Activated naive CD4-positive, alpha-beta T cell treated with anti-CD3 and anti-CD28 coated beads for 36 hours (primary cell): Measurements from ENCODE around the gene SRRM2. TPM values are rescaled to one million over a fixed set of nuclear protein-coding genes. Genes with fewer than 3 reads are reported as not detected.

ENCODE experiments used
- CTCF ChIA-PET: fragments of 350-600 bp; sonication (Branson Sonifier 250); formaldehyde crosslinking; loops from one replicate; lab custom pipeline; 2021; ENCODE audit warnings: antibody characterized with exemption; lab: Charles Lee
- DNase-seq: peaks from one replicate; pipeline ENCODE4 v3.0.0-alpha.2; 2020
- H3K27ac Mint-ChIP-seq: one replicate; pipeline ENCODE4 v1.8.0; 2021; ENCODE audit warnings: mild to moderate bottlenecking, mixed read lengths
- H3K27me3 Mint-ChIP-seq: one replicate; pipeline ENCODE4 v1.8.0; 2021; ENCODE audit warnings: low read depth, mixed read lengths
- H3K36me3 Mint-ChIP-seq: one replicate; pipeline ENCODE4 v1.8.0; 2021; ENCODE audit warnings: low read depth, mixed read lengths
- H3K4me1 Mint-ChIP-seq: one replicate; pipeline ENCODE4 v1.8.0; 2021; ENCODE audit warnings: low read depth, mixed read lengths
- H3K4me3 Mint-ChIP-seq: one replicate; pipeline ENCODE4 v1.8.0; 2021; ENCODE audit warnings: mild to moderate bottlenecking, moderate library complexity, mixed read lengths
- H3K9me3 Mint-ChIP-seq: one replicate; pipeline ENCODE4 v1.8.0; 2021; ENCODE audit warnings: mixed read lengths
- intact Hi-C: fragments of 100-400 bp; cut with micrococcal nuclease; formaldehyde crosslinking; loops from one replicate; pipeline ENCODE4 v1.15.1; 2023
- total RNA-seq, 2 experiments: library from RNA; stranded (reverse); gene quantifications; one replicate each; pipeline ENCODE4 v1.2.3, GENCODE V29; 2021

SRRM2 gene
- total RNA-seq, 2 experiments from 2014 or later, result 607 to 649 TPM

DNA sequence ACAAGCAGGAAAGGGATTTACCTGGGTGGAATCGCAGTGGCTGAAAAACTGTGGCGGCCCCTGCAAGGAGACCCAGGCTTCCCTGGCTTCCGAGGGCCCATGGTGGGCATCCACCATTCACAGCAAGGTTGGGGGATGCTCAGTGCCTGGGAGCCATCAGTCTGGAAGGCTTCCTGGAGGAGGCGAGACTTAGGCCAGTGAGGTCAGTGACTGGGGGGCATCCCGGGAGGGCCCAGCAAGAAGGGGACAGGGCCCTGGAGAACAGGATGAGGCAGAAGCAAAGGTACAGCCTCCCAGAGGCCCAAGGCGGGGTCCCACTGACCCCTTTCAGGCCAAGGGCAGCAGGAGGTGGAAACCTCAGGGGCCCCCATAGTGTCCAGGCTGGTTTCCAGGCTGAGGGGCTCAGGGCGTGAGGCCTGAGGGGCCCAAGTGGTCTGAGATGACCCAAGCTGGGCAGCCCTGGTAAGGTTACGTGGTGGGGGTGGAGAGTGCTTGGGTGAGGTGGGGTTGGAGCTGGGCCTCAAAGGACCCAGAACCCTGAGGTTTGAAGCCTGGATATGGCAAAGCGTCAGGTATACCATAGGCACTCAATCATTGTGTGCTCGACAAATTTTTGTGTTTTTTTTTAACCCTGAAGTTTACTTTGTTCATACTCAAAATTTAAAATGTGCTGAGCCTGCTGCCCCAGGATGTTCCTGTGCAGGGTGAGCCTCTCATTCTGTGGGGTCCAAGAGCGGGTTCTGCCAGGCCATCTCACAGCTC, 15.8 kb upstream of the SRRM2 start:
- no peak overlapping the region for H3K27ac Mint-ChIP-seq
- H3K27me3 Mint-ChIP-seq, result no peaks in the 10 kb centered on the region
- no peaks in the 10 kb centered on the region for H3K36me3 Mint-ChIP-seq
- DNase-seq, result no peak
- CTCF ChIA-PET, result no interaction called here
- no peak overlapping the region for H3K4me3 Mint-ChIP-seq
- intact Hi-C loops, result no loop called here
- no peaks in the 10 kb centered on the region for H3K9me3 Mint-ChIP-seq
- H3K4me1 Mint-ChIP-seq, result no peaks in the 10 kb centered on the region

GRCh38 chr16:2737238-2737605, 15.2 kb upstream of the SRRM2 start:
- Mint-ChIP-seq H3K36me3 (no peaks in the 10 kb centered on the region), H3K4me1 (no peaks in the 10 kb centered on the region), H3K27me3 (no peaks in the 10 kb centered on the region), H3K9me3 (no peaks in the 10 kb centered on the region), H3K4me3 (no peak overlapping the region), H3K27ac (no peak overlapping the region)
- no peak for DNase-seq
- intact Hi-C loops, result no loop called here
- CTCF ChIA-PET, result no interaction called here

DNA sequence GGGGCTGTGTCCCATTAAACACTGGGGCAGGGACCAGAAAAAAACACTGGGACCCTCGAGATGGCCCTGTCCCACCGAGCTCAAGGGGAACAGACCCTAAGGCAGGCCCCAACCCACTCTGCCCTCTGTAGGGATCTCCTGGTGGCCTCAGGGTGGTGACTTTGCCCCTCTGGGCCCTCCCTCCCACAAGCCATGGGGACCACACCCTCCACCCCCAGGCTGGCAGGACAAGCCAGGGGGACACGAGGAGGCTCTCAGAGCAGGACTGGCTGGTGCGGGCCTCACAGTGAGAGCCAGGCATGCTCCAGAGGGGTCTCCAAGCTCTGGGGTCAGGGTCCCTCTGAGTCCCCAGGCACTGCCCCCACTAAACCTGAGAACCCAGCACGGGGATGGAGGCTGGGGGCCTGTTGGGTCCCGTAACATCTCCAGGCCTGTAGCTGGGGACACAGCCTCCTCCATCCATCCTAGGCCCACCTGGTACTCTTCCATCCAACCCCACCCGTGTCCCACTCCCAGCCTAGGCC, 14.5 kb upstream of the SRRM2 start:
- H3K36me3 Mint-ChIP-seq, result no peaks in the 10 kb centered on the region
- H3K27ac Mint-ChIP-seq, result no peak overlapping the region
- H3K4me1 Mint-ChIP-seq, result no peaks in the 10 kb centered on the region
- CTCF ChIA-PET, result no interaction called here
- H3K4me3 Mint-ChIP-seq, result no peak overlapping the region
- intact Hi-C loops, result no loop called here
- no peaks in the 10 kb centered on the region for H3K27me3 Mint-ChIP-seq
- DNase-seq, result no peak
- H3K9me3 Mint-ChIP-seq, result no peaks in the 10 kb centered on the region

DNA sequence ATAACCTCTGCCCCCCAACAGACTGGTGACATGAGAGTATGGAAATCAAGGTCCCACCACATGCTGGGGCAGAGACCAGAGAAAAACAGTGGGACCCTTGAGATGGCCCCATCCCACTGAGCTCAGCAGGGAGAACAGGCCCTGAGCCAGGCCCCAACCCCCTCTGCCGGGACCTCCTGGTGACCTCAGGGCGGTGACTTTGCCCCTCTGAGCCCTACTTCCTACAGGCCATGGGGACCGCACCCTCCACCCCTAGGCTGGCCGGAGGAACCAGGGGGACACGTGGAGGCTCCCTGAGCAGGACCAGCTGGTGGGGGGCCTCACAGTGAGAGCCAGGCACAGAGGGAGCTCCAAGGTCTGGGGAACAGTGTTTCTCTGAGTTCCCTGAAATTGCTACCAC, 13.8 kb upstream of the SRRM2 start:
- Mint-ChIP-seq H3K4me1 (no peaks in the 10 kb centered on the region), H3K27ac (no peak overlapping the region), H3K9me3 (no peaks in the 10 kb centered on the region), H3K36me3 (no peaks in the 10 kb centered on the region), H3K4me3 (no peak overlapping the region), H3K27me3 (no peaks in the 10 kb centered on the region)
- no peak for DNase-seq
- intact Hi-C loops, result no loop called here
- CTCF ChIA-PET, result interaction anchor here (0.6 kb wide), 1 partner anchor 40 kb away, joined by 3 read pairs; no protein-coding TSS in a partner anchor

- H3K9me3 Mint-ChIP-seq, result no peaks in the 10 kb centered on the region
Measured at GRCh38 chr16:2739625-2740430, 12.6 kb upstream of the SRRM2 start.

GRCh38 chr16:2740476-2740875, 12.0 kb upstream of the SRRM2 start:
- H3K27ac Mint-ChIP-seq, result peak overlapping the region; percentile 36
- H3K9me3 Mint-ChIP-seq, result no peaks in the 10 kb centered on the region
- H3K4me1 Mint-ChIP-seq, result no peaks in the 10 kb centered on the region
- H3K27me3 Mint-ChIP-seq, result no peaks in the 10 kb centered on the region
- CTCF ChIA-PET, result no interaction called here
- no peak overlapping the region for H3K4me3 Mint-ChIP-seq
- H3K36me3 Mint-ChIP-seq, result no peaks in the 10 kb centered on the region
- no peak for DNase-seq
- intact Hi-C loops, result no loop called here

More at GRCh38 chr16:2739625-2740430, 12.6 kb upstream of the SRRM2 start:
- Mint-ChIP-seq H3K4me3 (no peak overlapping the region), H3K27ac (no peak overlapping the region), H3K36me3 (no peaks in the 10 kb centered on the region), H3K4me1 (no peaks in the 10 kb centered on the region), H3K27me3 (no peaks in the 10 kb centered on the region)
- CTCF ChIA-PET, result no interaction called here
- intact Hi-C loops, result no loop called here
- DNase-seq, result no peak

DNA sequence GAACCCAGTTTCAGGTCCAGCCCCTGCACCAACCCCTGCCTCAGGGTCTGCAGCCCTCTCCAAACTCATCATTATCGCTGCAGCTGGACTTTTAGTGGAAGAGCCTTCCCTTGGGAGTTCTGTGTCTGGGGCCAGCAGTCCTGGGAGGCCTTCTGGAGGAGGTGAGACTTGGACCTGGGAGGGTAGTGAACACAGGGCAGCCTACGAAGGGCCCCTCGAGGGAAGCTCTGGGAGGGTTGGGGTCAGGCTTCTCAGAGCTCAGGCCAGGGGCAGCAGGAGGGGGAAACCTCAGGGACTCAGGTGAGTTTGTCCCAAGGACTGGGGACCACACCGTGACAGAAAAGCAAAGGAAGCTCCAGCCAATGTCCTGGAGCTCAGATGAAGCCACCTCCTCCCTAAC, 11.3 kb upstream of the SRRM2 start:
- Mint-ChIP-seq H3K4me1 (no peaks in the 10 kb centered on the region), H3K27ac (no peak overlapping the region), H3K4me3 (no peak overlapping the region), H3K27me3 (no peaks in the 10 kb centered on the region), H3K9me3 (no peaks in the 10 kb centered on the region), H3K36me3 (no peaks in the 10 kb centered on the region)
- CTCF ChIA-PET, result no interaction called here
- DNase-seq, result no peak
- intact Hi-C loops, result no loop called here

DNA sequence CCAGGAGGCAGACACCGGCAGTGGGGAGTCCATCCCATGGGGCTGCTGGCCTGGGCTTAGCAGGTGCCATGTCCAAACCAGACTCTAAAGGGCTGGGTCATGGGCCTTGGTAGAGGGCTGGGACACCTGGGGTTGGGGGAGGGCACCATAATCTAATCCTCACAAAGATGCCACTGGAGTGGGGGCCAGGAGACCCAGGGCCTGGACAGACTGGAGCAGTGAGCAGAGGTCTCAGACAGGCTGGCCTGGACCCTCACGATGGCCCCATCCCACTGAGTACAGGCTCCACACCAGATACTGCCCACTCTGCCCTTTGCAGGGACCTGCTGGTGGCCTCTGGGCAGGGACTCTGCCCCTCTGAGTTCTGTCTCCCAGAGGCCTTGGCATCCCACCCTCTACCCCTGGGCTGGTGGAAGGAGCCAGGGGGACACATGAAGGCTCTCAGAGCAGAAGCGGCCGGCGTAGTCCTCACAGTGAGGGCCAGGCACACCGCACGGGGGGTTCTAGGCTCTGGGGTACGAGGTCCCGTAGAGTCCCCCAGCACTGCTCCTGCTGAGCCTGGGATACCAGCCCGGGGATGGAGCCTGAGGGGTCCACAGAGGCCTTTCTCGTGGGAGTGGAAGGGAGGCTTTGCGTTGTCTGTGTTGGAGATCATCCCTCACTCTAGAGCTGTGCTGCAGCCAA, 10.0 kb upstream of the SRRM2 start:
- no peaks in the 10 kb centered on the region for H3K36me3 Mint-ChIP-seq
- no peak overlapping the region for H3K27ac Mint-ChIP-seq
- no peaks in the 10 kb centered on the region for H3K27me3 Mint-ChIP-seq
- DNase-seq, result no peak
- intact Hi-C loops, result no loop called here
- H3K9me3 Mint-ChIP-seq, result no peaks in the 10 kb centered on the region
- CTCF ChIA-PET, result interaction anchor here (0.6 kb wide), 1 partner anchor 145 kb away, joined by 4 read pairs; no protein-coding TSS in a partner anchor
- H3K4me3 Mint-ChIP-seq, result no peak overlapping the region
- no peaks in the 10 kb centered on the region for H3K4me1 Mint-ChIP-seq

- H3K4me1 Mint-ChIP-seq, result no peaks in the 10 kb centered on the region
- no peaks in the 10 kb centered on the region for H3K36me3 Mint-ChIP-seq
- intact Hi-C loops, result no loop called here
- no peak overlapping the region for H3K4me3 Mint-ChIP-seq
- H3K9me3 Mint-ChIP-seq, result no peaks in the 10 kb centered on the region
- CTCF ChIA-PET, result no interaction called here
- no peak overlapping the region for H3K27ac Mint-ChIP-seq
- no peaks in the 10 kb centered on the region for H3K27me3 Mint-ChIP-seq
- no peak for DNase-seq
Measured at GRCh38 chr16:2743007-2743810, 9.2 kb upstream of the SRRM2 start.

- Mint-ChIP-seq H3K4me1 (no peaks in the 10 kb centered on the region), H3K4me3 (no peak overlapping the region), H3K9me3 (no peaks in the 10 kb centered on the region), H3K27ac (no peak overlapping the region), H3K27me3 (no peaks in the 10 kb centered on the region), H3K36me3 (peaks cover 2% of the 10 kb centered on the region)
- intact Hi-C loops, result no loop called here
- no peak for DNase-seq
- CTCF ChIA-PET, result no interaction called here
Measured at GRCh38 chr16:2744711-2745110, 7.7 kb upstream of the SRRM2 start.

- Mint-ChIP-seq H3K4me1 (no peaks in the 10 kb centered on the region), H3K4me3 (no peak overlapping the region), H3K9me3 (no peaks in the 10 kb centered on the region), H3K27ac (no peak overlapping the region), H3K27me3 (no peaks in the 10 kb centered on the region), H3K36me3 (peaks cover 2% of the 10 kb centered on the region)
- CTCF ChIA-PET, result no interaction called here
- no peak for DNase-seq
- intact Hi-C loops, result no loop called here
Measured at GRCh38 chr16:2745116-2745890, 7.1 kb upstream of the SRRM2 start.
